ENCODE data around the gene KRTAP10-9. TPM values are rescaled to one million over a fixed set of nuclear protein-coding genes. Genes with fewer than 3 reads are reported as not detected.
"Not testable (repeated sequence)": the region's sequence is repeated elsewhere in the genome, so short reads cannot be mapped to it uniquely, and the experiment has no call there.

KRTAP10-9 gene
- polyA plus RNA-seq, 3 donors = not detected

GRCh38 chr21:44653656-44654575, 27.0 kb downstream of the KRTAP10-9 start:
- no peak for DNase-seq (ENCODE audit: extremely low read depth in 1 of 11, low read depth in 9 of 11, low spot score in 4 of 11)

GRCh38 chr21:44654576-44655175, 27.8 kb downstream of the KRTAP10-9 start, which contains the start of gene KRTAP12-4:
Gene KRTAP12-4, minus strand, starts transcription at chr21:44654659. Its CDS starts 45 bp downstream, at chr21:44654614.
- DNase-seq (ENCODE audit: extremely low read depth in 1 of 11, low read depth in 9 of 11, low spot score in 4 of 11) = no peak

- no peak for DNase-seq (ENCODE audit: extremely low read depth in 1 of 11, low read depth in 9 of 11, low spot score in 4 of 11)
Measured at GRCh38 chr21:44656868-44657267, 30.0 kb downstream of the KRTAP10-9 start.

GRCh38 chr21:44657635-44658540, 31.0 kb downstream of the KRTAP10-9 start, which contains the start of gene KRTAP12-3:
Gene KRTAP12-3, plus strand, starts transcription at chr21:44657932. Its CDS starts 48 bp downstream, at chr21:44657980.
- DNase-seq (ENCODE audit: extremely low read depth in 1 of 11, low read depth in 9 of 11, low spot score in 4 of 11) = no peak

GRCh38 chr21:44658541-44658910, 31.6 kb downstream of the KRTAP10-9 start:
- no peak for DNase-seq (ENCODE audit: extremely low read depth in 1 of 11, low read depth in 9 of 11, low spot score in 4 of 11)

- no peak for DNase-seq (ENCODE audit: extremely low read depth in 1 of 11, low read depth in 9 of 11, low spot score in 4 of 11)
Measured at GRCh38 chr21:44658913-44659595, 32.2 kb downstream of the KRTAP10-9 start.

- not testable (repeated sequence) for DNase-seq (ENCODE audit: extremely low read depth in 1 of 11, low read depth in 9 of 11, low spot score in 4 of 11)
Measured at GRCh38 chr21:44661567-44661966, 34.7 kb downstream of the KRTAP10-9 start.

GRCh38 chr21:44664691-44665090, 37.8 kb downstream of the KRTAP10-9 start:
- DNase-seq (ENCODE audit: extremely low read depth in 1 of 11, low read depth in 9 of 11, low spot score in 4 of 11) = no peak

GRCh38 chr21:44666401-44667320, 39.8 kb downstream of the KRTAP10-9 start, which contains the start of gene KRTAP12-2:
Gene KRTAP12-2, minus strand, starts transcription at chr21:44666927. Its CDS starts 41 bp downstream, at chr21:44666886.
- no peak for DNase-seq (ENCODE audit: extremely low read depth in 1 of 11, low read depth in 9 of 11, low spot score in 4 of 11)

GRCh38 chr21:44667612-44668011, 40.7 kb downstream of the KRTAP10-9 start:
- DNase-seq (ENCODE audit: extremely low read depth in 1 of 11, low read depth in 9 of 11, low spot score in 4 of 11) = no peak

- DNase-seq (ENCODE audit: extremely low read depth in 1 of 11, low read depth in 9 of 11, low spot score in 4 of 11) = no peak
Measured at GRCh38 chr21:44670642-44671432, 43.9 kb downstream of the KRTAP10-9 start.

- DNase-seq (ENCODE audit: extremely low read depth in 1 of 11, low read depth in 9 of 11, low spot score in 4 of 11) = no peak
Measured at GRCh38 chr21:44671911-44672310, 45.0 kb downstream of the KRTAP10-9 start.

GRCh38 chr21:44677881-44678280, 51.0 kb downstream of the KRTAP10-9 start:
- DNase-seq (ENCODE audit: extremely low read depth in 1 of 11, low read depth in 9 of 11, low spot score in 4 of 11) = no peak
